KOPT-K1 (cell line): ENCODE data around the gene CAPN15.
A peak's percentile ranks its signal among the peaks of the same experiment; 100 is the strongest.
"Not testable (repeated sequence)": the region's sequence is repeated elsewhere in the genome, so short reads cannot be mapped to it uniquely, and the experiment has no call there.

Experiments used
- H3K27ac ChIP-seq: fragments of 200-600 bp; sonication (generic); 2 replicates; pipeline ENCODE4 v1.5.1; 2016; ENCODE audit warnings: antibody characterized with exemption, mild to moderate bottlenecking, low read depth, low read length; ENCODE audit not compliant: poor library complexity, severe bottlenecking
- H3K36me3 ChIP-seq: fragments of 200-600 bp; sonication (generic); 2 replicates; pipeline ENCODE4 v1.5.1; 2017; ENCODE audit warnings: antibody characterized with exemption, mild to moderate bottlenecking, low read length, moderate library complexity; ENCODE audit not compliant: insufficient read depth
- H3K9me3 ChIP-seq: fragments of 200-600 bp; sonication (generic); 2 replicates; pipeline ENCODE4 v1.5.1; 2017; ENCODE audit warnings: antibody characterized with exemption, low read length, mild to moderate bottlenecking; ENCODE audit not compliant: insufficient read depth, poor library complexity, severe bottlenecking

The CAPN15 gene

GRCh38 chr16:589658-590187 lies 62.2 kb downstream of the CAPN15 start, which contains the start of gene RAB40C:
RAB40C (plus strand) TSS chr16:590066; CDS start chr16:590292, 226 bp downstream.
- H3K9me3 ChIP-seq = no peaks in the 10 kb centered on the region
- peak within 1 kb of the TSS; percentile 92 for H3K27ac ChIP-seq
- H3K36me3 ChIP-seq = no peaks in the 10 kb centered on the region

- no peaks in the 10 kb centered on the region for H3K36me3 ChIP-seq
- no peaks in the 10 kb centered on the region for H3K9me3 ChIP-seq
- peak overlapping the region; percentile 68 for H3K27ac ChIP-seq
These were observed 62.8 kb downstream of the CAPN15 start for GRCh38 chr16:590188-590814.

- Histone ChIP-seq H3K27ac (peak overlapping the region; percentile 68), H3K36me3 (no peaks in the 10 kb centered on the region), H3K9me3 (no peaks in the 10 kb centered on the region)
These were observed 63.3 kb downstream of the CAPN15 start for GRCh38 chr16:590815-591200.

GRCh38 chr16:591231-591630 lies 63.7 kb downstream of the CAPN15 start:
- H3K9me3 ChIP-seq = no peaks in the 10 kb centered on the region
- no peak overlapping the region for H3K27ac ChIP-seq
- no peaks in the 10 kb centered on the region for H3K36me3 ChIP-seq

- H3K36me3 ChIP-seq = no peaks in the 10 kb centered on the region
- no peak overlapping the region for H3K27ac ChIP-seq
These were observed 64.5 kb downstream of the CAPN15 start for GRCh38 chr16:591892-592517.

GRCh38 chr16:592518-593306 lies 65.2 kb downstream of the CAPN15 start:
- Histone ChIP-seq H3K27ac (no peak overlapping the region), H3K9me3 (no peaks in the 10 kb centered on the region), H3K36me3 (no peaks in the 10 kb centered on the region)

More at GRCh38 chr16:591892-592517, 64.5 kb downstream of the CAPN15 start:
- H3K9me3 ChIP-seq = no peaks in the 10 kb centered on the region

GRCh38 chr16:593406-593805 lies 65.9 kb downstream of the CAPN15 start:
- H3K9me3 ChIP-seq = no peaks in the 10 kb centered on the region
- no peak overlapping the region for H3K27ac ChIP-seq
- H3K36me3 ChIP-seq = no peaks in the 10 kb centered on the region

GRCh38 chr16:593807-594206 lies 66.3 kb downstream of the CAPN15 start:
- Histone ChIP-seq H3K36me3 (no peaks in the 10 kb centered on the region), H3K9me3 (no peaks in the 10 kb centered on the region), H3K27ac (no peak overlapping the region)

- H3K9me3 ChIP-seq = no peaks in the 10 kb centered on the region
- no peaks in the 10 kb centered on the region; the same call in 1 of the 2 replicates for H3K36me3 ChIP-seq
- no peak overlapping the region for H3K27ac ChIP-seq
These were observed 67.6 kb downstream of the CAPN15 start for GRCh38 chr16:595094-595528.

GRCh38 chr16:595942-596735 lies 68.6 kb downstream of the CAPN15 start:
- no peak overlapping the region for H3K27ac ChIP-seq
- H3K9me3 ChIP-seq = no peaks in the 10 kb centered on the region
- H3K36me3 ChIP-seq = no peaks in the 10 kb centered on the region; the same call in 1 of the 2 replicates

GRCh38 chr16:596736-597060 lies 69.2 kb downstream of the CAPN15 start:
- no peaks in the 10 kb centered on the region for H3K9me3 ChIP-seq
- H3K36me3 ChIP-seq = no peaks in the 10 kb centered on the region; the same call in 1 of the 2 replicates
- no peak overlapping the region for H3K27ac ChIP-seq

GRCh38 chr16:597655-598054 lies 70.1 kb downstream of the CAPN15 start:
- H3K36me3 ChIP-seq, H3K27ac ChIP-seq, H3K9me3 ChIP-seq: not testable (repeated sequence)

GRCh38 chr16:598823-599739 lies 71.6 kb downstream of the CAPN15 start:
- H3K36me3 ChIP-seq = no peaks in the 10 kb centered on the region; the same call in 1 of the 2 replicates
- no peak overlapping the region for H3K27ac ChIP-seq

GRCh38 chr16:600781-601180 lies 73.3 kb downstream of the CAPN15 start:
- Histone ChIP-seq H3K27ac (no peak overlapping the region), H3K9me3 (peaks cover 11% of the 10 kb centered on the region), H3K36me3 (no peaks in the 10 kb centered on the region; the same call in 1 of the 2 replicates)

More at GRCh38 chr16:598823-599739, 71.6 kb downstream of the CAPN15 start:
- no peaks in the 10 kb centered on the region for H3K9me3 ChIP-seq
